Kidney (tissue), 14 donors: Measurements from ENCODE around the gene MCU. TPM values are rescaled to one million over a fixed set of nuclear protein-coding genes. Genes with fewer than 3 reads are reported as not detected.

Experiments used
- DNase-seq, 5 donors: peaks; one replicate each; pipeline ENCODE4 v3.0.0-alpha.2; 2013 to 2020
- FAIRE-seq: peaks from 2 replicates; lab custom pipeline; 2012; peaks lifted over from hg19 to GRCh38; lab: Jason Lieb, UNC
- H3K27ac ChIP-seq, 2 donors: one replicate each; pipeline ENCODE4 v1.7.0; 2013; ENCODE audit warnings: low read depth in 2 of 2, low read length in 2 of 2, inconsistent platforms in 1 of 2
- H3K27me3 ChIP-seq: one replicate; pipeline ENCODE4 v1.7.1; 2013; ENCODE audit warnings: low read length, inconsistent platforms; ENCODE audit not compliant: control insufficient read depth, insufficient read depth
- H3K36me3 ChIP-seq, 3 donors: one replicate each; pipeline versions ENCODE4 v1.7.0 to v1.7.1; 2013; ENCODE audit warnings: low read length in 3 of 3, control low read depth in 1 of 3, inconsistent platforms in 1 of 3; ENCODE audit not compliant: insufficient read depth in 3 of 3, control insufficient read depth in 2 of 3
- H3K4me1 ChIP-seq, 3 donors: one replicate each; pipeline versions ENCODE4 v1.7.0 to v1.7.1; 2013; ENCODE audit warnings: low read length in 3 of 3, inconsistent platforms in 1 of 3, low read depth in 1 of 3; ENCODE audit not compliant: control insufficient read depth in 2 of 3, insufficient read depth in 2 of 3
- H3K4me3 ChIP-seq, 3 donors: one replicate each; pipeline versions ENCODE4 v1.7.0 to v1.8.1; 2013; ENCODE audit warnings: low read length in 3 of 3, control low read depth in 1 of 3, inconsistent platforms in 1 of 3
- H3K9ac ChIP-seq, 3 donors: one replicate each; pipeline versions ENCODE4 v1.7.0 to v1.7.1; 2013; ENCODE audit warnings: low read length in 3 of 3, control low read depth in 1 of 3, inconsistent platforms in 1 of 3
- H3K9me3 ChIP-seq, 3 donors: one replicate each; pipeline versions ENCODE4 v1.7.0 to v1.7.1; 2013; ENCODE audit warnings: low read length in 3 of 3, control low read depth in 1 of 3, inconsistent platforms in 1 of 3; ENCODE audit not compliant: control insufficient read depth in 2 of 3, insufficient read depth in 1 of 3
- CTCF ChIP-seq: IDR thresholded peaks from 3 replicates; pipeline ENCODE4 v1.5.1; 2012; ENCODE audit warnings: mild to moderate bottlenecking, moderate library complexity, borderline replicate concordance; ENCODE audit not compliant: insufficient read depth; ENCODE audit errors: extremely low read depth
- intact Hi-C: fragments of 100-400 bp; cut with DNase I; formaldehyde crosslinking; loops from one replicate; pipeline ENCODE4 v1.11.1; 2022
- polyA plus RNA-seq: library from polyadenylated mRNA; stranded (reverse); fragments of 350-450 nt; fragmentation: Illumina TruSeq; extraction: RNeasy Lipid Tissue Mini Kit (QIAGEN cat#74804); gene quantifications from one replicate; pipeline ENCODE4 v1.2.3, GENCODE V29; 2014; ENCODE audit warnings: low read depth, low replicate concordance; ENCODE audit not compliant: insufficient read depth
- total RNA-seq: library from RNA; stranded (reverse); fragmentation: NEBNext Ultra II Directional; extraction: Animal tissue kit (Norgen Biotek cat#: 25700); gene quantifications from one replicate; pipeline ENCODE4 v1.2.1, GENCODE V29; 2021
- donor health status: control.
- donor health status: control.
- donor health status: control.
- donor health status: control.
- donor health status: control.
- donor health status: DM: yes; HTN: yes; CAD: no.
- donor health status: Normal renal cell carcinoma (clear cell type).

The MCU gene
- total and polyA plus RNA-seq, 2 donors from 2014 or later = 18.6 to 37.6 TPM

GRCh38 chr10:72822342-72822986, 130.5 kb downstream of the MCU start:
- intact Hi-C loops = loop anchor here (10.0 kb wide), 1 partner anchor 128 kb away; the partner anchor contains the start of gene MCU
- TF ChIP-seq CTCF = no peak

DNA sequence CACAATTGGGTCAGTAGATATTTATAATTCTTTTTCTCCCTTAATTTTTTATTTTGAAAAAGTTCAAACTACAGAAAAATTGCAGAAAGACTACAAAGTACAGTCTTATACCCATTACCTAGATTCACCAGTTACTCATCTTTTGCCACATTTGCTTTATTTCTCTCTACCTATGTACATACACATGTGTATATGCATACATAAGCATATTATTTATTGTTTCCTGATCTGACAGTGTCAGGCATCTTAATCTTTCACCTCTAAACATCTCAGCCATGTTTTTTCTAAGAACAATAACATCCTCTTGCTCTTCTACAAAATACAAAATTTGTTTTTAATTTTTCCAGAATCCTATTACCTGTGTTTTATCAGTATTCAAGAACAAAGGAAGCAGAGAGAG, 133.2 kb downstream of the MCU start:
- peaks cover 0 to 2% (median 0%) of the 10 kb centered on the region in 3 donors for H3K9me3 ChIP-seq
- H3K4me1 ChIP-seq = no peaks in the 10 kb centered on the region
- H3K36me3 ChIP-seq = no peaks in the 10 kb centered on the region
- no peak for TF ChIP-seq CTCF
- no peaks in the 10 kb centered on the region for H3K27me3 ChIP-seq
- FAIRE-seq (no peak), DNase-seq (no peak)
- H3K27ac ChIP-seq = no peak overlapping the region
- H3K4me3 ChIP-seq = no peak overlapping the region
- no peak overlapping the region for H3K9ac ChIP-seq
- intact Hi-C loops = loop anchor here (10.0 kb wide), 1 partner anchor 130 kb away; the partner anchor contains the start of gene MCU

More at GRCh38 chr10:72822342-72822986, 130.5 kb downstream of the MCU start:
- Histone ChIP-seq H3K9ac (no peak overlapping the region), H3K4me1 (peaks cover 0 to 4% (median 0%) of the 10 kb centered on the region in 3 donors), H3K27ac (no peak overlapping the region), H3K9me3 (peaks cover 0 to 2% (median 0%) of the 10 kb centered on the region in 3 donors), H3K36me3 (no peaks in the 10 kb centered on the region), H3K4me3 (no peak overlapping the region), H3K27me3 (no peaks in the 10 kb centered on the region)
- FAIRE-seq = no peak
- no peak for DNase-seq

- Histone ChIP-seq H3K4me1 (peaks cover 0 to 7% (median 4%) of the 10 kb centered on the region in 3 donors), H3K4me3 (no peak overlapping the region), H3K9ac (no peak overlapping the region), H3K27ac (no peak overlapping the region), H3K36me3 (no peaks in the 10 kb centered on the region), H3K27me3 (no peaks in the 10 kb centered on the region), H3K9me3 (peaks cover 0 to 2% (median 0%) of the 10 kb centered on the region in 3 donors)
- TF ChIP-seq CTCF = no peak
- DNase-seq (no peak), FAIRE-seq (no peak)
- intact Hi-C loops = loop anchor here (10.0 kb wide), 1 partner anchor 132 kb away; the partner anchor contains the start of gene MCU
These were observed 134.4 kb downstream of the MCU start for GRCh38 chr10:72826346-72826745.
